ENCODE data around the gene ATL3.

DNA sequence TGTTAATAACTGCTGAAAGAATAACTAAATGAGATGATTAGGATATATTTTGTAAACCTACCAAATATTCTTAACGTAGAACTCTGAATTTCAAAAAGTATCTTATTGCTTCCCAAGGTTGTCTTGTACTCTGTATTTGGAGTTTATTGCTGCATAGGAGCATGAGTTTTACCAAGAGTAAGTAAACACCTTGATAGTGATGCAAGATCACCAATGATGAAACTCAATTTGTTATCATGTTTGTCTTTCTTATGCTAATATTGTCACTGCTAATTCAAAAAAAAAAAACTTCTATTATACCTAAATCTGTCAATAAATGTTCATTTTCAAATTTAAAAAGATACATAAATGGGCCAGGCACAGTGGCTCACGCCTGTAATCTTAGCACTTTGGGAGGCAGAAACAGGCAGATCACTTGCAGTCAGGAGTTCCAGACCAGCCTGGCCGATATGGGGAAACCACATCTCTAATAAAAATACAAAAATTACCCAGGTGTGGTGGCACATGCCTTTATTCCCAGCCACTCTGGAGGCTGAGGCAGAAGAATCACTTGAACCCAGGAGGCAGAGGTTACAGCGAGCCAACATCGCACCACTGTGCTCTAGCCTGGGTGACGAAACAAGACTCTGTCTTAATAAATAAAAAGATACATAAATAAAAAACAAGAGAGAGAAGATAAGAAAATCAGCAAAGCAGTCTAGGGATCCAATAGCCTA, 84.6 kb downstream of the ATL3 start:
- TF ChIP-seq CTCF (IDR thresholded peaks at IDR 0.05): no peak
- TF ChIP-seq POLR2A (IDR thresholded peaks at IDR 0.05): no peak

Measured in body of pancreas (tissue), 4 donors.